Right atrium auricular region (tissue), 2 donors: ENCODE results near the gene ARSJ. TPM values are rescaled to one million over a fixed set of nuclear protein-coding genes. Genes with fewer than 3 reads are reported as not detected.

Experiments used
- DNase-seq: peaks from one replicate; pipeline ENCODE4 v3.0.0-alpha.2; 2019; ENCODE audit warnings: low spot score
- H3K27ac ChIP-seq, 2 donors: fragments of 200-600 bp; sonication (generic); 1 replicate in 1 of 2; 2 replicates in 1 of 2; pipeline ENCODE4 v1.5.1; 2016 to 2019
- H3K27me3 ChIP-seq, 2 donors: fragments of 200-600 bp; sonication (generic); one replicate each; pipeline versions ENCODE4 v1.5.1 to v1.6.0; 2017 to 2019
- H3K36me3 ChIP-seq: fragments of 200-600 bp; sonication (generic); one replicate; pipeline ENCODE4 v1.5.1; 2016
- H3K4me1 ChIP-seq, 2 donors: fragments of 200-600 bp; sonication (generic); one replicate each; pipeline versions ENCODE4 v1.5.1 to v1.6.0; 2017 to 2019
- H3K4me3 ChIP-seq, 2 donors: fragments of 200-600 bp; sonication (generic); 1 replicate in 1 of 2; 2 replicates in 1 of 2; pipeline ENCODE4 v1.5.1; 2017 to 2019; ENCODE audit warnings: mild to moderate bottlenecking in 1 of 2, moderate library complexity in 1 of 2
- H3K9me3 ChIP-seq, 2 donors: fragments of 200-600 bp; sonication (generic); one replicate each; pipeline ENCODE4 v1.5.1; 2019
- total RNA-seq, 2 donors: library from RNA; depleted of rRNA; stranded (reverse); fragments of >200 nt; gene quantifications; one replicate each; pipeline ENCODE4 v1.1.0, GENCODE V29; 2016
- TF ChIP-seq, protein P1 (sequence below), 2 donors: fragments of 200-600 bp; sonication (generic); IDR thresholded peaks; one replicate each; pipeline ENCODE4 v1.5.1; 2019; ENCODE audit warnings: antibody characterized with exemption in 2 of 2

The ARSJ gene
- total RNA-seq, 2 donors from 2014 or later: 3.8 to 5.6 TPM

- Histone ChIP-seq H3K4me3 (no peak overlapping the region), H3K27ac (no peak overlapping the region), H3K9me3 (no peaks in the 10 kb centered on the region), H3K27me3 (no peaks in the 10 kb centered on the region), H3K4me1 (no peaks in the 10 kb centered on the region), H3K36me3 (no peaks in the 10 kb centered on the region)
- TF ChIP-seq, protein P1, sequence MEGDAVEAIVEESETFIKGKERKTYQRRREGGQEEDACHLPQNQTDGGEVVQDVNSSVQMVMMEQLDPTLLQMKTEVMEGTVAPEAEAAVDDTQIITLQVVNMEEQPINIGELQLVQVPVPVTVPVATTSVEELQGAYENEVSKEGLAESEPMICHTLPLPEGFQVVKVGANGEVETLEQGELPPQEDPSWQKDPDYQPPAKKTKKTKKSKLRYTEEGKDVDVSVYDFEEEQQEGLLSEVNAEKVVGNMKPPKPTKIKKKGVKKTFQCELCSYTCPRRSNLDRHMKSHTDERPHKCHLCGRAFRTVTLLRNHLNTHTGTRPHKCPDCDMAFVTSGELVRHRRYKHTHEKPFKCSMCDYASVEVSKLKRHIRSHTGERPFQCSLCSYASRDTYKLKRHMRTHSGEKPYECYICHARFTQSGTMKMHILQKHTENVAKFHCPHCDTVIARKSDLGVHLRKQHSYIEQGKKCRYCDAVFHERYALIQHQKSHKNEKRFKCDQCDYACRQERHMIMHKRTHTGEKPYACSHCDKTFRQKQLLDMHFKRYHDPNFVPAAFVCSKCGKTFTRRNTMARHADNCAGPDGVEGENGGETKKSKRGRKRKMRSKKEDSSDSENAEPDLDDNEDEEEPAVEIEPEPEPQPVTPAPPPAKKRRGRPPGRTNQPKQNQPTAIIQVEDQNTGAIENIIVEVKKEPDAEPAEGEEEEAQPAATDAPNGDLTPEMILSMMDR (IDR thresholded peaks at IDR 0.05): no peak
- no peak for DNase-seq
These were observed 17.8 kb upstream of the ARSJ start for GRCh38 chr4:113997206-113997605.

- no peaks in the 10 kb centered on the region for H3K9me3 ChIP-seq
- no peak overlapping the region for H3K4me3 ChIP-seq
- TF ChIP-seq, protein P1 (IDR thresholded peaks at IDR 0.05): no peak
- no peaks in the 10 kb centered on the region for H3K4me1 ChIP-seq
- no peak overlapping the region for H3K27ac ChIP-seq
- no peaks in the 10 kb centered on the region for H3K36me3 ChIP-seq
- H3K27me3 ChIP-seq: no peaks in the 10 kb centered on the region
- DNase-seq: no peak
These were observed 17.2 kb upstream of the ARSJ start for GRCh38 chr4:113996599-113997177.

- Histone ChIP-seq H3K36me3 (no peaks in the 10 kb centered on the region), H3K4me3 (no peak overlapping the region), H3K4me1 (no peaks in the 10 kb centered on the region), H3K9me3 (no peaks in the 10 kb centered on the region), H3K27me3 (no peaks in the 10 kb centered on the region), H3K27ac (no peak overlapping the region)
- DNase-seq: no peak
- TF ChIP-seq, protein P1 (IDR thresholded peaks at IDR 0.05): no peak
These were observed 14.4 kb upstream of the ARSJ start for GRCh38 chr4:113993887-113994286.

DNA sequence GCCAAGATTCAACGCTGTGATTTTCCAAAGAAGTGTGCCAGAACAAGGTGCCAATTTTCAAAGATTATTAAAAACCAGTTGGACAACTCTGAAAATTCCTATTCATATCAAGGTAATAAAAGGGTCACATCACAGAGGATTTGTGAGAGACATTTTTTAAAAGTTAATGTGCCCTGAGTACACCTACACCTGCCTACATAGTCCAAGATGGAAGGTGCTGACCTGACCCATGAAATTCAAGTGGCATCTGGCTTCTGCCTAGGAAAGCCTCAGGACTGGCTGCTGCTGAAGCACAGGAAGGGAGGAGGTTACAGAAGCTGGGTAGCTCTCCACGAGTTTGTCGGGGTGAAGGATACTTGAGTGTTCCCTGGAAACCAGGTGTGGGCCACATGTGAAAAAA lies 11.4 kb upstream of the ARSJ start:
- Histone ChIP-seq H3K9me3 (no peaks in the 10 kb centered on the region), H3K36me3 (no peaks in the 10 kb centered on the region), H3K27me3 (no peaks in the 10 kb centered on the region), H3K4me1 (no peaks in the 10 kb centered on the region), H3K4me3 (no peak overlapping the region), H3K27ac (no peak overlapping the region)
- TF ChIP-seq, protein P1 (IDR thresholded peaks at IDR 0.05): no peak
- no peak for DNase-seq

DNA sequence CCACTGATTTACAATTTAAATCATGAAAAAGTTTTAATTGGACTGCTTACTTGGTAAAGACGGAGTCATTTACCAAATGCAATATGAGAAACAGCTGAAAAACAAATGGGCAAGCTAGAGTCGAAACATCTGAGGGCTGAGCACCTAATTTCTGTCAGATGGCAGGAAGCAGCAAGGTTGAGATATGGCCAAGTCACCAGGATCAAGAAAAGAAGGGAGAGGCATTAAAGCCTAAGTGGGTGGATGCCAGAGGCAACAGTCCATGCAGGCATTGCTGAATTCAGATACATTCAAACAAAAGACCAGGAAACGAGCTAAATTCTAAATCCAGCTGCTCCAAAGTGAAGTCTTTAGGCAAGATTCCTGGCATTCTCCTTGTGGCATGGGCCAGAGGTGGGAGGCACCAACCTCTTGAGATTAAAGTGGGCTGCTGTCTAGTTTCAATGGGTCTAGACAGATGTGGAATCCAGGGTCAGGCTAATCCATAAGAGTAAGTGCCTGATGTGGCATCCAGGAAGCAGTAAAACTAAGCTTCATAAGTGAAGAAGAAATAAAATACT lies 8.0 kb upstream of the ARSJ start:
- no peaks in the 10 kb centered on the region for H3K36me3 ChIP-seq
- H3K9me3 ChIP-seq: no peaks in the 10 kb centered on the region
- H3K27me3 ChIP-seq: no peaks in the 10 kb centered on the region
- TF ChIP-seq, protein P1 (IDR thresholded peaks at IDR 0.05): no peak
- H3K4me3 ChIP-seq: no peak overlapping the region
- H3K4me1 ChIP-seq: no peaks in the 10 kb centered on the region
- no peak overlapping the region for H3K27ac ChIP-seq
- DNase-seq: no peak

GRCh38 chr4:113982181-113982580 lies 2.7 kb upstream of the ARSJ start:
- DNase-seq: no peak
- no peaks in the 10 kb centered on the region for H3K9me3 ChIP-seq
- H3K36me3 ChIP-seq: no peaks in the 10 kb centered on the region
- H3K27me3 ChIP-seq: no peaks in the 10 kb centered on the region
- H3K4me1 ChIP-seq: peaks cover 0 to 3% of the 10 kb centered on the region in 2 donors
- TF ChIP-seq, protein P1 (IDR thresholded peaks at IDR 0.05): no peak
- H3K4me3 ChIP-seq: no peak overlapping the region
- no peak overlapping the region for H3K27ac ChIP-seq
